PC-3 (cell line): ENCODE results near the gene TNFSF8. TPM values are rescaled to one million over a fixed set of nuclear protein-coding genes. Genes with fewer than 3 reads are reported as not detected.

ENCODE experiments used
- ATAC-seq: fragments of 200-7000 bp; cut with Tn5 transposase; 2 replicates; pipeline ENCODE4 v1.9.1; 2020; ENCODE audit warnings: mild to moderate bottlenecking, moderate library complexity
- BruUV-seq: library from RNA; stranded (reverse); fragments of 400-500 nt; replicated peaks from 2 replicates; lab custom pipeline; 2021; lab: Mats Ljungman, UMichigan
- CTCF ChIA-PET: fragments of 300-600 bp; sonication (Branson Sonifier 250); formaldehyde crosslinking; loops from one replicate; lab custom pipeline; 2022; ENCODE audit warnings: antibody characterized with exemption; lab: Charles Lee
- POLR2A ChIA-PET: fragments of 300-600 bp; sonication (Branson Sonifier 250); formaldehyde crosslinking; loops from one replicate; lab custom pipeline; 2022; ENCODE audit warnings: antibody characterized with exemption; ENCODE audit not compliant: unreplicated experiment; lab: Charles Lee
- DNase-seq: peaks from one replicate; pipeline ENCODE4 v3.0.0-alpha.2; 2015
- H2AFZ ChIP-seq: fragments of 300-600 bp; sonication (generic); 2 replicates; pipeline ENCODE4 v1.6.0; 2016; ENCODE audit warnings: antibody characterized with exemption, low read length
- H3F3A ChIP-seq: fragments of 300-600 bp; sonication (generic); one replicate; pipeline ENCODE4 v1.6.0; 2017; ENCODE audit warnings: antibody characterized with exemption, low read length, control low read depth, mild to moderate bottlenecking; ENCODE audit not compliant: unreplicated experiment
- H3K27ac ChIP-seq: fragments of 300-600 bp; sonication (generic); 2 replicates; pipeline ENCODE4 v1.5.1; 2016; ENCODE audit warnings: mild to moderate bottlenecking, low read length
- H3K27me3 ChIP-seq: fragments of 300-600 bp; sonication (generic); 2 replicates; pipeline ENCODE4 v1.6.1; 2016; ENCODE audit warnings: low read length, mixed read lengths
- H3K36me3 ChIP-seq: fragments of 300-600 bp; sonication (generic); 2 replicates; pipeline ENCODE4 v1.6.1; 2016; ENCODE audit warnings: low read depth, mixed run types, low read length, mixed read lengths
- H3K4me1 ChIP-seq: fragments of 300-600 bp; sonication (generic); 2 replicates; pipeline ENCODE4 v1.5.1; 2016; ENCODE audit warnings: low read length; ENCODE audit not compliant: insufficient read depth
- H3K4me2 ChIP-seq: fragments of 300-600 bp; sonication (generic); 2 replicates; pipeline ENCODE4 v1.6.0; 2016; ENCODE audit warnings: low read length
- H3K4me3 ChIP-seq: fragments of 300-600 bp; sonication (generic); 2 replicates; pipeline ENCODE4 v1.5.1; 2016; ENCODE audit warnings: mild to moderate bottlenecking, low read length, mixed read lengths
- H3K79me2 ChIP-seq: fragments of 300-600 bp; sonication (generic); 2 replicates; pipeline ENCODE4 v1.6.1; 2017; ENCODE audit warnings: low read length, mixed read lengths
- H3K9ac ChIP-seq: fragments of 300-600 bp; sonication (generic); 2 replicates; pipeline ENCODE4 v1.6.0; 2016; ENCODE audit warnings: mild to moderate bottlenecking, low read length
- H3K9me2 ChIP-seq: fragments of 300-600 bp; sonication (generic); replicated peaks from 2 replicates; pipeline ENCODE4 v1.6.1; 2016; ENCODE audit warnings: mixed run types, low read length, mixed read lengths
- H3K9me3 ChIP-seq: fragments of 300-600 bp; sonication (generic); 2 replicates; pipeline ENCODE4 v1.6.1; 2016; ENCODE audit warnings: low read length, mixed read lengths
- H4K20me1 ChIP-seq: fragments of 300-600 bp; sonication (generic); 2 replicates; pipeline ENCODE4 v1.6.1; 2016; ENCODE audit warnings: low read length, mixed read lengths
- EZH2 ChIP-seq: fragments of 300-600 bp; sonication (generic); IDR thresholded peaks from one replicate; pipeline ENCODE4 v1.6.1; 2017; ENCODE audit warnings: antibody characterized with exemption, mild to moderate bottlenecking, low read length; ENCODE audit not compliant: unreplicated experiment
- EZH2phosphoT487 ChIP-seq: fragments of 300-600 bp; sonication (generic); IDR thresholded peaks from 2 replicates; pipeline ENCODE4 v1.6.1; 2018; ENCODE audit warnings: mild to moderate bottlenecking, antibody characterized with exemption, low read length, borderline replicate concordance
- intact Hi-C: fragments of 100-400 bp; cut with micrococcal nuclease; formaldehyde crosslinking; loops from 2 replicates; pipeline ENCODE4 v1.9.0; 2023
- total RNA-seq: library from RNA; depleted of rRNA; stranded (reverse); fragments of >200 nt; gene quantifications from 2 replicates; pipeline ENCODE4 v1.2.3, GENCODE V29; 2014
- TF ChIP-seq, protein P1 (sequence below): fragments of 300-600 bp; sonication (generic); conservative IDR thresholded peaks from 2 replicates; pipeline ENCODE4 v1.5.1; 2017; ENCODE audit warnings: antibody characterized with exemption, low read depth, mild to moderate bottlenecking, low read length

TNFSF8 gene
- total RNA-seq, 1 experiment from 2014 or later, result not detected

DNA sequence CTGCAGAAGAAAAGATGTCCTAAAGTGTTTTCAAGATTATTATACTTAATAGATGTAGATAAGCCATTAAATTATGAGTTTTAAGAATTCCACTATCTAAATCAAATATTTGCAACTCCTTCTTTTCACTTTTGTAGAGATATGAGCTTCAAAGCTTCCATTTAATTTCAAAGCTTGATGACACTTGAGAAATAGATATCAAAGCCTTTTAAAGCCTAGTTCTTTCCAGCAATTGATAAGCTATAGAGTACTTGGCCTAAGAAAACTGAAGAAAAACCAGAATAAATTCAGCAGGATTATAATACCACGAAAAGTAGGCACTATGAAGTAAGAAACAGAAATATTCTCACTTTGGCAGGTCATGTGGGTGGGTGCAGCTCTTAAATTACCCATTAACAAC, 1.7 kb downstream of the TNFSF8 start:
- H3K9me2 ChIP-seq, result no peaks in the 10 kb centered on the region
- DNase-seq, result no peak
- BruUV-seq, result no TSS peak
- no peaks in the 10 kb centered on the region for H3K79me2 ChIP-seq
- H3K9me3 ChIP-seq, result no peaks in the 10 kb centered on the region
- ChIA-PET CTCF (no interaction called here), POLR2A (no interaction called here)
- no peak overlapping the region for H3K9ac ChIP-seq
- no peak overlapping the region for H3K4me2 ChIP-seq
- TF ChIP-seq EZH2, result no peak
- TF ChIP-seq, protein P1, sequence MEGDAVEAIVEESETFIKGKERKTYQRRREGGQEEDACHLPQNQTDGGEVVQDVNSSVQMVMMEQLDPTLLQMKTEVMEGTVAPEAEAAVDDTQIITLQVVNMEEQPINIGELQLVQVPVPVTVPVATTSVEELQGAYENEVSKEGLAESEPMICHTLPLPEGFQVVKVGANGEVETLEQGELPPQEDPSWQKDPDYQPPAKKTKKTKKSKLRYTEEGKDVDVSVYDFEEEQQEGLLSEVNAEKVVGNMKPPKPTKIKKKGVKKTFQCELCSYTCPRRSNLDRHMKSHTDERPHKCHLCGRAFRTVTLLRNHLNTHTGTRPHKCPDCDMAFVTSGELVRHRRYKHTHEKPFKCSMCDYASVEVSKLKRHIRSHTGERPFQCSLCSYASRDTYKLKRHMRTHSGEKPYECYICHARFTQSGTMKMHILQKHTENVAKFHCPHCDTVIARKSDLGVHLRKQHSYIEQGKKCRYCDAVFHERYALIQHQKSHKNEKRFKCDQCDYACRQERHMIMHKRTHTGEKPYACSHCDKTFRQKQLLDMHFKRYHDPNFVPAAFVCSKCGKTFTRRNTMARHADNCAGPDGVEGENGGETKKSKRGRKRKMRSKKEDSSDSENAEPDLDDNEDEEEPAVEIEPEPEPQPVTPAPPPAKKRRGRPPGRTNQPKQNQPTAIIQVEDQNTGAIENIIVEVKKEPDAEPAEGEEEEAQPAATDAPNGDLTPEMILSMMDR, result no peak
- no peak for TF ChIP-seq EZH2phosphoT487
- no peaks in the 10 kb centered on the region for H3K36me3 ChIP-seq
- no peaks in the 10 kb centered on the region for H3F3A ChIP-seq
- H2AFZ ChIP-seq, result no peak overlapping the region
- no peaks in the 10 kb centered on the region for H3K27me3 ChIP-seq
- H3K4me1 ChIP-seq, result no peaks in the 10 kb centered on the region
- intact Hi-C loops, result no loop called here
- no peak overlapping the region for H3K4me3 ChIP-seq
- no peaks in the 10 kb centered on the region for H4K20me1 ChIP-seq
- no peak for ATAC-seq
- H3K27ac ChIP-seq, result no peak overlapping the region

DNA sequence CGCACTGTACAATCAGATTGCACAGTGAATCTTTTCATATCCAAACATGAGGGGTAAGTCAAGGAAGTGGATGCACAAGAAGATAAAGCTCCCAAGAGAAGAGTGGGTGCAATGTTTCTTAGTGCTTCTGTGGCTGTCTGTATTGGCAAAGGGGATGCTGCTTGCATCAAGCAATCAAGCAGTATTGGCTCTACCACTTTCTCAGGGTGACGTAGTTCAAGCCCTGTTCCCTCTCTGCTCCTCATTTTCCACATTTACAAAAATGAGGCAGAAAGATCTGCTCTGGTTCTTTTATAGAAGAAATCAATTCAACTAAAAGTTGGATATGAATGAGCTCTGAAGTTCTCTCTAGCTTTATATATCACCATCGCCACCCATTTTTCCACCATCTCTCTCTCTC, 2.3 kb downstream of the TNFSF8 start:
- intact Hi-C loops, result no loop called here
- BruUV-seq, result no TSS peak
- no peaks in the 10 kb centered on the region for H3K36me3 ChIP-seq

DNA sequence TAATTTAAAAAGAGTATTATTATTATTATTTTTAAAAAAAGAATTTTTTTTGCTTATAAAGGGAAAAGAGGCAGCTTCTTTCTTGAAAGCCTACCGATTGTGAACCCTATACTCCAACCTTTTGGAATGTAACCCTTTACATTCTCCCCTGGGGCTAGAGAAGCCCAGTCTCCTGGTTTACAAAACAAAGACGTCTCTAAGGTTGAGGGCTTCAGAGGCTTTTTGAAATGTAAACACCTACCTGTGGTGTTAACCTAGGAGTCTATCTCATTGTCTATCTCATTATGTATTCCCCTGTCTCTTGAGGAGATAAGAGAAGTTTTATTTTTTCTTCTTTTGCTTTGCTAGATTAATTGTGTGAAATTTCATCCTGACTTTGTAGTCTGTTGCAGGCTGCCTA, 4.7 kb downstream of the TNFSF8 start:
- Histone ChIP-seq H3K27me3 (no peaks in the 10 kb centered on the region), H3K9ac (no peak overlapping the region), H3K36me3 (no peaks in the 10 kb centered on the region), H3K4me3 (no peak overlapping the region), H4K20me1 (no peaks in the 10 kb centered on the region), H3K4me1 (no peaks in the 10 kb centered on the region), H3K4me2 (no peak overlapping the region), H2AFZ (no peak overlapping the region), H3K27ac (no peak overlapping the region), H3K79me2 (no peaks in the 10 kb centered on the region), H3K9me2 (no peaks in the 10 kb centered on the region), H3F3A (no peaks in the 10 kb centered on the region), H3K9me3 (no peaks in the 10 kb centered on the region)
- CTCF ChIA-PET, result no interaction called here
- no peak for ATAC-seq
- POLR2A ChIA-PET, result no interaction called here
- TF ChIP-seq EZH2, result no peak
- no peak for TF ChIP-seq EZH2phosphoT487
- TF ChIP-seq, protein P1, result no peak
- intact Hi-C loops, result no loop called here
- no TSS peak for BruUV-seq
- no peak for DNase-seq

More for the DNA sequence above, 2.3 kb downstream of the TNFSF8 start:
- H3K27me3 ChIP-seq, result no peaks in the 10 kb centered on the region
- no peak overlapping the region for H3K4me3 ChIP-seq
- no peak overlapping the region for H3K27ac ChIP-seq
- ChIA-PET CTCF (no interaction called here), POLR2A (no interaction called here)
- H3K79me2 ChIP-seq, result no peaks in the 10 kb centered on the region
- DNase-seq (no peak), ATAC-seq (no peak)
- no peaks in the 10 kb centered on the region for H4K20me1 ChIP-seq
- no peak overlapping the region for H2AFZ ChIP-seq
- TF ChIP-seq EZH2phosphoT487 (no peak), EZH2 (no peak)
- TF ChIP-seq, protein P1, result no peak
- no peaks in the 10 kb centered on the region for H3K4me1 ChIP-seq
- H3K9me3 ChIP-seq, result no peaks in the 10 kb centered on the region
- H3K4me2 ChIP-seq, result no peak overlapping the region
- no peaks in the 10 kb centered on the region for H3F3A ChIP-seq
- no peaks in the 10 kb centered on the region for H3K9me2 ChIP-seq
- no peak overlapping the region for H3K9ac ChIP-seq
